Measurements from ENCODE around the gene RASA2.

DNA sequence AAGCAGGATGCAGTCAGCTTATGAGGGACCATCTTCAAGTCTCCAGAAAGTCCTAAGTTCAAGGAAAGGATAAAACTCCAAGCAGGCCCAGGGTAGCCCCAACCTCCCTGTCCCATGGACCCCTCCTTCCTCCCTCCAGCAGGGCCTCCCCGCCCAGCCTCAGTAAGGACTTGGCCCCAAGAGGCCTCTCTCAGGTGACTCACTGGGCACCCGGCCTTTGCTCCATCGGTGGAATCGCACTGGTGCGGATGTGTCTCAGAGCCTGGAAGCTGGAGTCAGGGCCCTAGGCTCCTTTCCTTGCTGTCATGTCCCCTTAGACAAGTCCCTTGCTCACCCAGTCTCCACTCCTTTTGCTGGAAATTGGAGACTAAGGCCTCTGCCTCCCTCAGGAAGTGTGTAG, 136.9 kb downstream of the RASA2 start:
- TF ChIP-seq EZH2 (IDR thresholded peaks at IDR 0.05; ENCODE audit: borderline replicate concordance, control insufficient read depth, low read depth, low read length) (no peak), ZSCAN29 (IDR thresholded peaks at IDR 0.05) (no peak), NBN (IDR thresholded peaks at IDR 0.05) (no peak), SUPT20H (IDR thresholded peaks at IDR 0.05; ENCODE audit: borderline replicate concordance, control insufficient read depth, low read depth, low read length) (no peak), CBFB (IDR thresholded peaks at IDR 0.05; ENCODE audit: low read depth) (no peak)
- TF ChIP-seq, protein P1, sequence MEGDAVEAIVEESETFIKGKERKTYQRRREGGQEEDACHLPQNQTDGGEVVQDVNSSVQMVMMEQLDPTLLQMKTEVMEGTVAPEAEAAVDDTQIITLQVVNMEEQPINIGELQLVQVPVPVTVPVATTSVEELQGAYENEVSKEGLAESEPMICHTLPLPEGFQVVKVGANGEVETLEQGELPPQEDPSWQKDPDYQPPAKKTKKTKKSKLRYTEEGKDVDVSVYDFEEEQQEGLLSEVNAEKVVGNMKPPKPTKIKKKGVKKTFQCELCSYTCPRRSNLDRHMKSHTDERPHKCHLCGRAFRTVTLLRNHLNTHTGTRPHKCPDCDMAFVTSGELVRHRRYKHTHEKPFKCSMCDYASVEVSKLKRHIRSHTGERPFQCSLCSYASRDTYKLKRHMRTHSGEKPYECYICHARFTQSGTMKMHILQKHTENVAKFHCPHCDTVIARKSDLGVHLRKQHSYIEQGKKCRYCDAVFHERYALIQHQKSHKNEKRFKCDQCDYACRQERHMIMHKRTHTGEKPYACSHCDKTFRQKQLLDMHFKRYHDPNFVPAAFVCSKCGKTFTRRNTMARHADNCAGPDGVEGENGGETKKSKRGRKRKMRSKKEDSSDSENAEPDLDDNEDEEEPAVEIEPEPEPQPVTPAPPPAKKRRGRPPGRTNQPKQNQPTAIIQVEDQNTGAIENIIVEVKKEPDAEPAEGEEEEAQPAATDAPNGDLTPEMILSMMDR (IDR thresholded peaks at IDR 0.05 in 2 of 3, conservative IDR thresholded peaks at IDR 0.05 in 1 of 3; ENCODE audit: control insufficient read depth in 2 of 3, extremely low read depth in 1 of 3, insufficient read depth in 1 of 3, low read depth in 3 of 3, low read length in 3 of 3): no peak

All from GM12878 (cell line).